SK-N-DZ (cell line): ENCODE measurements around the gene ATP8A2.
"Not testable (repeated sequence)": the region's sequence is repeated elsewhere in the genome, so short reads cannot be mapped to it uniquely, and the experiment has no call there.

Source experiments
- DNase-seq: peaks from one replicate; pipeline ENCODE4 v3.0.0-alpha.2; 2015; ENCODE audit warnings: low spot score

The ATP8A2 gene

DNA sequence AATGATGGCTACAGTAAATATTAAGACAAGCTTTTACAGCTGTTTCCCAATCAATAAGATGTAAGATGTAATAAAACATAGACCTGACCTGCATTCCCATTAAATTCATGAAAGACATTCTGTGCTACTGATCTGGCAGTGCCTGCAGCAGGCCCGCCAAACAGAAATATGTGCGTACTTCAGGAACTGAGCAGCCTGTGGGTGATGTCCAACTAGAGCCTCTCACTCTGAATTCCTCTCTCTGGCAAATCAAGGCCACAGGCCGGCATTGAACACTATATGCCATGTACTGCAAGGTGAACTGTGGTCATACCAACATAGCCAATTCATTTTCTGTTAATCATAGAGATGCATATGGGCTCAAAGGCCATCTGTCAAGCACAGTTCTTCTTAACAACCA, 662.2 kb downstream of the ATP8A2 start:
- no peak for DNase-seq

- DNase-seq, result no peak
Measured at GRCh38 chr13:26036383-26036782, 664.6 kb downstream of the ATP8A2 start.

DNA sequence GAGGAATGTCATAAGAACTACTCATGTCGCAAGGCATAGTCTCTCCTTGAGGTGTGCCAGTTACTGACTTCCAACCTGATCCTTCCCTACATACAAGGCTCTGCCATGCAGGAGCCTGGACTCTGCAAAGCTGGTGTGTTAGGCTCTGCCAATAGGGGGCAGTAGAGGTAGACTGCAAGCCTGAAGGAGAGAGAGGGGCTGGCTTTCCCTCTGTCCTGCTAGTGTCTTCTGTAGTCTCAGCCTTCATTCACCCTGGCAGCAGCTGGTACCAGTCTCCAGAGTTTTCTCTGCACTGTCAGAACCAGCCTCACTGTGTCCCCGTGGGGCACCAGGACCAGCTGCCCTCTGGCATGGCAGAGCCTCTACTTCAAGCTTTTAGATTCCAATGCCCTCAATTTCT, 665.5 kb downstream of the ATP8A2 start:
- DNase-seq, result peak; percentile 22

- DNase-seq, result no peak
Measured at GRCh38 chr13:26038931-26039475, 667.2 kb downstream of the ATP8A2 start.

GRCh38 chr13:26041444-26041843, 669.7 kb downstream of the ATP8A2 start:
- no peak for DNase-seq

GRCh38 chr13:26042785-26043184, 671.0 kb downstream of the ATP8A2 start:
- no peak for DNase-seq

DNA sequence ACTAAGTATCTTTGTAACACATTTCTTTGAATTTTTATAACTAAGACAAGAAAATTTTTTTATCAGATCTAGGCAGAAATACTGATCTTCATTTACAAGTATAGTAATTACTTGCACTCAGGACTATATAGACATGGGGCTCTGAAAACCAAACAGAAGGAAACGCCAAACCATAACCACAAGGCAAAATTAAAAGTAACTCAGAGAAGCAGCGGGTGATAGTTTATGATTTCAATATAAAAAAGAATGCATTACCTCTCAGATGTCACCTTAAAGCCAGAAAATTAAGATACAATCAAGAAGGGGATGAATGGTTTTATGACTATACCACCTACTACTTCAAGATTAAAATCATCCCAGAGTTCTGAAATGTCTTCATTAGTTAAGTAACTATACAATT, 673.4 kb downstream of the ATP8A2 start:
- DNase-seq, result no peak

DNA sequence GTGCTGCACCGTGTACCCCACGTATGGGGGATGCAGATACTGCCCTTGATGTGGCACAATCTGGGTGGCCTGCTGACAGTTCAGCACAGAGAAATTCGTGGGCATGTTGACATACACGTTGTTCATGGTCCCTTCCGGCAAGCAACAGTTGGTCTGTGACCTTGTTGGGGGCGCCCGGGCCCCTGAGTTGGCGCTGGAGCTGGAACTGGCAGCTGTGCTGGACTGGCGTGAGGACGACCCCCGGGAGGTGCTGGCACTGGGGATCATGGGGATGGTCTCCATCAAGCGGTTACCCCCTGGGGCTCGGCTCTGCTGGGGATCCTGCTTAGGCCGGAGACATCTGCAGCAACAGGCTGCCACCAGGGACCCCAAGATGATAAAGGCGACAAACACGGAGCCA, 674.9 kb downstream of the ATP8A2 start:
- DNase-seq, result no peak

DNA sequence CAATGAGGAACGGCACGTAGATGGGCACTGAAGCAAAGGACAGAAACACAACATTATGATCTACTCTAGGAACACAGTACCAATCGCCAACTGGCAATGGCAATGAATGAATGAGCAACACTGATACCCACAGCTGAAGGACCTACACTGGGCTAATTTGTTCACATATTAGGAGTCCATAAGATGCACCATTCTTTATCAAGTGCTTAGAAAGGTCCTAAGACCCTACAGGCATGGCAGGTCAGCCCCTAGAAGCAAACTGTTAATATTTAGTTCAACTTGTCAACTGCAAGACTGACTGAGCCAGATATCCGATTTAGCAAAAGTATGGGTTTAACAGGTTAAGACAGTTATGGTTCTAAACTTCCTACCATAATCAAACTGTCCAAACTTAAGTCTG, 675.3 kb downstream of the ATP8A2 start:
- DNase-seq, result no peak

- DNase-seq, result no peak
Measured at GRCh38 chr13:26048741-26049140, 677.0 kb downstream of the ATP8A2 start.

DNA sequence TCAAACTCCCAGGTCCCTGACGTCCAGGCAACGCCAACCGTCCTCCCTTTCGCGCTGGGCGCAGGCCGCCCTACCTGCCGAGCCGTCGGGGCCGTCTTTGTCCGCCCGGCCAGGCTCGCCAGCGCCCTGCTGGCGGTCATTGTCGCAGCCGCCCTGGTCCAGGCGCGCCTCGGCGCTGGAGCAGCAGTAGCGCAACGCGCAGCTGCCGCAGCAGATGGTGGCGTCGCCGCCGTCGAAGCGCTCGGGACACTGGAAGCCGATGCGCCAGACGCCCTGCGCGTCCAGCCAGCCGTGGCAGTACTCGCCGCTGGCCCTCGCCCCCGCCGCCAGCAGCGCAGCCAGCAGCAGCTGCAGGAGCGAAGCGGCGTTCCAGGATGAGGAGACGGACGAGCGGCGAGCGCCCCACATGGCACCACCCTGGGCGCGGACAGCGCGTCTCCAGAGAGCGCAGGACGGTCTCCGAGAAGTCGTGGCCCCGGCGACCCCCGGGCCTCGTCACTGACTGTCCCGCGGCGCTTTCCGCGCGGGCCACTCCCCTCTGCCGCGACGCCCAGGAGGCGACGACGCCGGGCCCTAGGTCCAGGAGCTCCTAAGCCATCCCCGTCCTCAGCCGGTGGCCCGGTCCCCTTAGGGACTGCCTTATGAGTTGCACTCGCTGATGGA, 678.9 kb downstream of the ATP8A2 start:
- peak; percentile 65 for DNase-seq

- DNase-seq, result peak; percentile 45
Measured at GRCh38 chr13:26051231-26051656, 679.5 kb downstream of the ATP8A2 start.

DNA sequence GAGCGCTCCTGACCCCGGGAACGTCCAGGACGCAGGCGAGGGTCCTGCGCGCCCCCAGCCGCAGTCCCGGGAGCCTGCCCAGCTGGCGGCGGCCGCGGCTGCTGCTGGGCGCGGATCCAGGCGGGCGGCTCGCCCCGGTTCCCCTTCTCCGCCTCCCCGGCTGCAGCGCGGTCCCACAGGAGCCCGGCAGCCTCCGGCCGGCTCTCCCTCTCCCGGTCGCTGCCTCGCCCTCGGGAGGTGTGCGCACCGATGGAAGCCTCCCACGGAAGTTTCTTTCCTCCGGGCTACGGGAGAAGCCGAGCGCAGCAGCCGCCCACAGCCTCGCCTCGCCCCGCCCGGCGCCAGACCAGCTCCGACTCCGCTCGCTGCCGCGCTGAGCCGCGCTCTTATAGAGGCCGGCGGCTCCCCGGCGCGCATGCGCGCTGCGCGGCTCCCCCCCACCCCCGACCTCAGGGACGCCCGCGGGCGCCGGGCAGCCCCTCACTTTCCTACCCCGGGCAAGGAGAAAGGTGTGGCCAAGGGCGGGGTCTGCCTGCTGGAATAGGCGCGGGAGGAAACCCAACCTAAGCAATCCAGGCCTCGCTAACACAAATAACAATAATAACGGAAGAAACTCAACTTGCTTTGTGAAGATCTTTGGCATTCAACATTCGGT, 680.0 kb downstream of the ATP8A2 start, which contains the start of gene SHISA2:
TSS of gene SHISA2 (minus strand) at position 360 of the 655 bp plus-strand sequence. CDS start 1,041 bp downstream, outside the sequence.
- DNase-seq, result peak; percentile 65

DNA sequence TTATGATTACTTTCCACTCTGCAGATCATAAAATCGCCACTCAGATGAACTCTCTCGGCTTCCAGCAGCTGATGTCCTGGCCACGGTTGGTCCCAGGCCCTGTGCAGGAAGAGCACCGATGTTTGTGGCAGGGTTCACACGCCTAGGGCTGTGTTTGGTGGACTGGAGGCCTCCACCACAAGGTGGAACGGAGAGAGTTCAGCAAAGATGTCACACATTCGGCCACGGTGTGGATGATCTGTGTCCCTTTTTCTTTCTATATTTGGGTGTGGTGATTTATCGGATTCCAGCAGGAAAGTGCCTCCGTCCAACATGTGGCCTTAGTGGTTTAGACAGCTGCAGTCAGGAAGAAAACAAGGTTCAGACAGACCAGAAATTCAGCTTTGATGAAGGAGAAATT, 680.6 kb downstream of the ATP8A2 start:
- peak; percentile 43 for DNase-seq

DNA sequence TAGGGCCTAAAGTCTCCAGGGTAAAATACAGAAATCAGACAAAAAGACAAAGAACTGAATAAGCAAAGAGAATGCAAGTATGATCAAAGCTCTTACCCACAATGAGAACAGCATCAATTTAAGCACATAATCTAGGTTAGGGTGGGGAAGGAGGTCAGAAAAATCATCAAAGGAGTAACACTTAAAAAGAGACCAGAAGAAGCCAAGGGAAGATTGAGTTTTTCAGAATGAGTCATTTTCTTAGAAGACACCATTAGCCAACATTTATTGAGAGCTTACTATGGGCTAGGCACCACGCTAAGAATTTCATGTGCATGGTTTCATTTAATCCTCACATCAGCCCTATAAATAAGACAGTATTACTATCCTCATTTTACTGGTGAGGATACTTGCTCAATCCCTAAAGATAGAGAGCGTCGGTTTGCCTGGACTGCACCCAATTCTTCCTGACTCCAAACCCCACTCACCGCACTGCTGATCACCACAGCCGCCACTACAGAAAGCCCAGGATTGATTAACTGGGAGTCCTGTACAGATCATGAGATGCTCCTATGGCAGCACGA, 681.7 kb downstream of the ATP8A2 start:
- no peak for DNase-seq

GRCh38 chr13:26054896-26055295, 683.1 kb downstream of the ATP8A2 start:
- DNase-seq, result no peak

DNA sequence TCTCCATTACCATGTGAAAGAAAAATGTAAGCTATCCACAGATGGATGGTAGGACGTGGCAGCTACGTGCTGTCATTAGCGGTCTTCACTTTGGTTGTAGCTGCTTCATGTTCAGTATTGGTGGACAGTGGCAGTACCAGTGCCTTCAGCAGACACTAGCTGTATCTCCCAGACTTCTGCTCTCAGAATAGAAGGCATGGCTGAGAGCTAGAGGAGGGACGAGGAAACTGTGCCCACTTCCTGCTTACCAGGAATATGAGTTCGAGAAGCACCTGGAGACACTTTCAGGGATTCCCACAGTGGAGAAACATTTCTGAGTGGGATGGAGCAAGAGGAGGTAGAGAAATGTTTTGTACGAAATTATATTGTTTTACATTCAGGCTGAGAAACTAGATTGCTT, 686.9 kb downstream of the ATP8A2 start:
- DNase-seq, result no peak

GRCh38 chr13:26060357-26060756, 688.6 kb downstream of the ATP8A2 start:
- DNase-seq, result no peak

- no peak for DNase-seq
Measured at GRCh38 chr13:26061256-26061655, 689.5 kb downstream of the ATP8A2 start.

GRCh38 chr13:26061947-26062346, 690.2 kb downstream of the ATP8A2 start:
- DNase-seq, result no peak

- DNase-seq, result peak; percentile 63
Measured at GRCh38 chr13:26062853-26063444, 691.2 kb downstream of the ATP8A2 start.

DNA sequence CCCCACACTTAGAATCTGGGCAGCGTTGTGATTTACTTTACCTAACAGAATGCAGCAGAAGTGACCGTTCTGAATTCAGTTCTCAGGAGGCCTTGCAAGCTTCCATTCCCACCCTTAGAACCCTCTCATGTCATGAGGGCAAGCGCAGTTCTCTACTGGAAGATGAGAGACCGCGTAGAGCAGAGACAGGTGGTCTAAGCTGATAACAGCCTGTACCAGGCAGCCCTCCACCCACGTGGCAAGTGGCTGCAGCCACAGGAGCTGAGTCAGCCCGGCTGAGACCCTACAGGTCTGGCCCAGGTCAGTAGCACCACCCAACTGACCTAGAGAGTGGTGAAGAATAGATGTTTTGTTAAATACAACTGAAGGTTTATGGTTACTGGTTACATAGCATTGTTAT, 694.7 kb downstream of the ATP8A2 start:
- DNase-seq, result not testable (repeated sequence)
